KOPT-K1 (cell line): ENCODE results near the gene LSS.
"Not testable (repeated sequence)": the region's sequence is repeated elsewhere in the genome, so short reads cannot be mapped to it uniquely, and the experiment has no call there.

Experiments
- H3K27ac ChIP-seq: fragments of 200-600 bp; sonication (generic); 2 replicates; pipeline ENCODE4 v1.5.1; 2016; ENCODE audit warnings: antibody characterized with exemption, mild to moderate bottlenecking, low read depth, low read length; ENCODE audit not compliant: poor library complexity, severe bottlenecking
- H3K36me3 ChIP-seq: fragments of 200-600 bp; sonication (generic); 2 replicates; pipeline ENCODE4 v1.5.1; 2017; ENCODE audit warnings: antibody characterized with exemption, mild to moderate bottlenecking, low read length, moderate library complexity; ENCODE audit not compliant: insufficient read depth
- H3K9me3 ChIP-seq: fragments of 200-600 bp; sonication (generic); 2 replicates; pipeline ENCODE4 v1.5.1; 2017; ENCODE audit warnings: antibody characterized with exemption, low read length, mild to moderate bottlenecking; ENCODE audit not compliant: insufficient read depth, poor library complexity, severe bottlenecking

The LSS gene

GRCh38 chr21:46229133-46229922 lies 754 bp upstream of the LSS start:
- Histone ChIP-seq H3K36me3 (peaks cover 51% of the 10 kb centered on the region), H3K9me3 (no peaks in the 10 kb centered on the region), H3K27ac (peak overlapping the region; percentile 71)

DNA sequence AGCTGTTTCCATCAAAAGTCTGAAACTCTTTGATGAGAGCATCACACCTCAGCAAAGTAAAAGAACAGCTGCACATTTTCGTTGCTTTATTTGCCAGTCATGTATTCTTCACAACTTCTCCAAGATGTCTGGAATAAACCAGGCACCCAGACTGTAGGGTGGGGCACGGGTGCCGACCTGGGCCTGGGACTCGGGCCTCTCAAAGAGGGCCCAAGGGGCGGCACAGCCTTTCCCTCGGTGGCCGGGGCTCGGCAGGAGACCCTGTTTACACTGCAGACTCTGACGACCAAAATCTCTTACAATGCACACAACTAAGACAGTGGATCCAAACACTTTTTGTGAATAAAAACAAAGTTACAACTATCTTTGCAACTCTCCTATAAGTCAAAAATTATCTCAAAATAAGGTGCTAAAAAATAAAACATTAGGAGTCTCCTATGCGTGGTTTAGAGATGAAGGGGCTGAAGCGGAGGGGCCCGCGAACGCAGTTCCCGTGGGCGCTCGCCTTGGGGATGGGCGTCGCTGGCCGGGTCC lies 696 bp downstream of the LSS start:
- Histone ChIP-seq H3K27ac (peak overlapping the region; percentile 75), H3K36me3 (peaks cover 42% of the 10 kb centered on the region), H3K9me3 (no peaks in the 10 kb centered on the region)

GRCh38 chr21:46226920-46227599 lies 1.5 kb downstream of the LSS start:
- peaks cover 42% of the 10 kb centered on the region for H3K36me3 ChIP-seq
- H3K9me3 ChIP-seq: no peaks in the 10 kb centered on the region
- H3K27ac ChIP-seq: peak overlapping the region; percentile 75

DNA sequence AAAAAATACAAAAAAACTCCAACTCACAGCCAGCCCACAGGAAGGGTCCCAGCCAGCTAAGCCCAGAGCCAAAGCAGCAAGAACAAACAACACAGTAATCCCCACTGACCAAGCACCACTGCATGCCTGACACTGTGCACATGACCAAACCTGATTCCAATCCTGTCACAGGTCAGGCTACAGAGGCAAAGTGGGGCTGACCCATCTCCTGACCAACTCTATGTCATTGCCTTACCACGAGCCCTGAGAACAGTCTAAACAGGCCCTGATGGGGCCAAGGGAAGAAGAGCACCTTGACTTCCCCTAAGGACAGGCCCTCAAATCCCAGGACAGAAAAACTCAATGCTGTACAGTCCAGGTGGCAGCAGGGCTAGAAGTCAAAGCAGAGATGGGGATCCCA lies 2.4 kb downstream of the LSS start:
- no peaks in the 10 kb centered on the region for H3K9me3 ChIP-seq
- H3K27ac ChIP-seq: no peak overlapping the region
- H3K36me3 ChIP-seq: peaks cover 42% of the 10 kb centered on the region

DNA sequence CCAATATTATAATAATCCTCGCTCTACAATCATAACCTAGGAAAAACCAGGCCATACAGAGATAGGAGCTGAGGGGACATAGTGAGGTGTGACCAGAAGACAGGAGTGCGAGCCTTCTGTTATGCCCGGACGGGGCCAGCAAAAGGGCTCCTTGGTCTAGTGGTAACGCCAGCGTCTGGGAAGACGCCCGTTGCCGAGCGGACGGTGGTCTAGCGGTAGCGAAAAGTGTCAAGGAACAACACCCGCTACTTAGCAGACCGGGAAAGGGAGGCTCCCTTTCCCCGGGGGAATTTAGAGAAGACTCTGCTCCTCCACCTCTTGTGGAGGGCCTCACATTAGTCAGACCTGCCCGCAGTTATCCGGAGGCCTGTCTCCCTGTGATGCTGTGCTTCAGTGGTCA lies 4.9 kb downstream of the LSS start:
- not testable (repeated sequence) for H3K27ac ChIP-seq
- peaks cover 57% of the 10 kb centered on the region for H3K36me3 ChIP-seq

DNA sequence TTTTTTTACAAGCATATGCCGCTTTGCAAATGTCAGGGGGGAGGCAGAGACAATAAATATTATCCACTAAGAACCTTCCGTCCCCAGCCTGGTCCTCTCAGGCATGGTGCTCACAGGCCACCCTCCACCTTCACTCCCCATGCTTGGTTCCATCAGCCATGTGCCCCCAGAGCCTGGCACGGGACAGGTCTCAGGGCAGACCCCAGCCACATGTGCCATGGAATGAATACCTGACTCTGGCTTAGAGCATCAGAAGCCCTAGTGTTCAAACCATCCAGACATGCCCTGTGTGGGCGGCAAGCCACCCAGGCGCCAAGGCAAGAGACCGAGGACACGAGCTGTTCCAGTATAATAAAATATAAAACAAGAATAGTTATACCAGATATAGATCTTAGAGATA lies 5.4 kb downstream of the LSS start:
- H3K36me3 ChIP-seq: peaks cover 58% of the 10 kb centered on the region
- no peak overlapping the region for H3K27ac ChIP-seq
- no peaks in the 10 kb centered on the region for H3K9me3 ChIP-seq

More for the DNA sequence above, 4.9 kb downstream of the LSS start:
- H3K9me3 ChIP-seq: not testable (repeated sequence)

GRCh38 chr21:46222436-46223116 lies 6.0 kb downstream of the LSS start:
- Histone ChIP-seq H3K27ac (no peak overlapping the region), H3K9me3 (no peaks in the 10 kb centered on the region), H3K36me3 (peaks cover 58% of the 10 kb centered on the region)

DNA sequence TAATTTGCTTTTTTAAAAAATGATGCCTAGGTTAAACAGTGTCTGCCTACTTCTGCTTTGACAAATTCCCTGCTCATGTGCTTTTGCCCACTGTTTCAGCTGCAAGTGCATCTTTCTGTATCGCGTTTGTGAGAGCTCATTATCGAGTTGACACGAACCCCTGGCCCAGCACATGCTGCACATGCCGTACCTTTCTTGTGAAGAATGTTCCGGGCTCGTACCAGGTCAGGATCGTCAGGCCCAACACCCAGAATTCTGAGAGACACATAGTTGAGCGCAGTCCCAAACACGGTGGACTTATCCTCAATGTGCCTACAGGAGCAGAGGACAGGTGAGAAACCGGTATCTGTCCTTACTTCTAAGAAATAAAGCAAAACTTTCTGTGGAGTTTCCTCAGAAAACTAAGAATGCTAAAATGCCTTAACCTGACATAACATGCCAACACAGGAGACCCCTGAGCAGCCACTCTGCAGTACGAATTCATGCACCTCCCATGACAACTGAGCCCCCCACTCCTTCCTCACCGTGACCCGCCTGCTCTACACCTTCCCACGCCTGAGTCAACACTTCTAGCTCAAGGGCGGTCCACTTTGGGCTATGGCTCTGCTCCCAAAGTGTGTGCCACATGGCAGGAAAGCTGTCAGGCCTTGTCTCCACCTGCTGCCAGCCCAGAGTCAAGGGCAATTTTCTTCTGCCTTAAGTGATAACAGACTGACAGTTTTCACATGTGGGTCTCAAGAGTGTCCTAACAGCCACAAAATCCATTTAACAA lies 6.7 kb downstream of the LSS start:
- Histone ChIP-seq H3K36me3 (peaks cover 59% of the 10 kb centered on the region), H3K27ac (no peak overlapping the region), H3K9me3 (no peaks in the 10 kb centered on the region)

DNA sequence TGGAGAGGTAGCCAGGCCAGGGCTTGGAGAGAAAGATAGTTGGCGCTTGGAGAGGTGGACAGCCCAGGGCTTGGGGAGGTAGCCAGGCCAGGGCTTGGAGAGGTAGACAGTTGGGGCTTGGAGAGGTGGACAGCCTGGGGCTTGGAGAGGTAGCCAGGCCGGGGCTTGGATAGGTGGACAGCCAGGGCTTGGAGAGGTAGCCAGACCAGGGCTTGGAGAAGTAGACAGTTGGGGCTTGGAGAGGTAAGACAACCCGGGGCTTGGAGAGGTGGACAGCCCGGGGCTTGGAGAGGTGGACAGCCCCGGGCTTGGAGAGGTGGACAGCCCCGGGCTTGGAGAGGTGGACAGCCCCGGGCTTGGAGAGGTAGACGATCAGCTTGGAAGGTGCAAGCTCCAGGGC lies 7.7 kb downstream of the LSS start:
- Histone ChIP-seq H3K36me3 (peaks cover 61% of the 10 kb centered on the region), H3K27ac (no peak overlapping the region)

GRCh38 chr21:46220275-46220810 lies 8.2 kb downstream of the LSS start:
- Histone ChIP-seq H3K9me3 (no peaks in the 10 kb centered on the region), H3K36me3 (peaks cover 64% of the 10 kb centered on the region), H3K27ac (no peak overlapping the region)

More for the DNA sequence above, 7.7 kb downstream of the LSS start:
- no peaks in the 10 kb centered on the region for H3K9me3 ChIP-seq

DNA sequence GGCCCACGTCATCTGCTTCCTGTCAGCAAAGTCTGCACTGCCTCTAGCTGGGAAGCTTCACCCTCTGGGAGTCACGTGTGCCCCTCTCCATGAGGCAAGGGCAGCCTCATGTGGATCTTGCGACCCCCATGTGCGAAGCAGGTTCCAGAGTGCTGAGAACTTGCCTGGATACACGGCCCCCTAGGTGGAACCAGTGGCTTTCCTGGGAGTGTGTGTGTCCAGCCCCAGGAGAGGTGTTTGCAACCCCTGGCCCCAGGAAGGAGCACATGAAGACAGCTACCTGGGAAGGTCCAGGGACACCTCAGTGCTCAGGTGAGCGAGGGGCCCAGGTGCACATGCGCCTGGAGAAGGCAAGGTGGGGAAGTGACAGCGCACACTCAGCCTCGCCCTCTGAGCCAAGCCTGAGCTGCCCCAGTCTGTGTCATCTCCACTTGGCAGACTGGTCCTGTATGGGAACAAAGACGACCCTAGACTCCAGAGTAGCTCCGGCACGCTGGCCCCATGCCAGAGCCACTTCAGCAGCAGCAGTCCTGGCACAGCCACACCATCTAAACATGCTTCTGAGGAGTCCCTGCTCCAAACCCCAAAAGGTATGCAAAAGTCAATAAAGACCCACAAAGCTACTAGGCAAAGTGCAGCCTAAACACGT lies 8.9 kb downstream of the LSS start:
- H3K36me3 ChIP-seq: peaks cover 65% of the 10 kb centered on the region
- H3K27ac ChIP-seq: no peak overlapping the region
- no peaks in the 10 kb centered on the region for H3K9me3 ChIP-seq

GRCh38 chr21:46218906-46219590 lies 9.5 kb downstream of the LSS start:
- H3K36me3 ChIP-seq: peaks cover 71% of the 10 kb centered on the region
- H3K9me3 ChIP-seq: no peaks in the 10 kb centered on the region
- H3K27ac ChIP-seq: no peak overlapping the region

DNA sequence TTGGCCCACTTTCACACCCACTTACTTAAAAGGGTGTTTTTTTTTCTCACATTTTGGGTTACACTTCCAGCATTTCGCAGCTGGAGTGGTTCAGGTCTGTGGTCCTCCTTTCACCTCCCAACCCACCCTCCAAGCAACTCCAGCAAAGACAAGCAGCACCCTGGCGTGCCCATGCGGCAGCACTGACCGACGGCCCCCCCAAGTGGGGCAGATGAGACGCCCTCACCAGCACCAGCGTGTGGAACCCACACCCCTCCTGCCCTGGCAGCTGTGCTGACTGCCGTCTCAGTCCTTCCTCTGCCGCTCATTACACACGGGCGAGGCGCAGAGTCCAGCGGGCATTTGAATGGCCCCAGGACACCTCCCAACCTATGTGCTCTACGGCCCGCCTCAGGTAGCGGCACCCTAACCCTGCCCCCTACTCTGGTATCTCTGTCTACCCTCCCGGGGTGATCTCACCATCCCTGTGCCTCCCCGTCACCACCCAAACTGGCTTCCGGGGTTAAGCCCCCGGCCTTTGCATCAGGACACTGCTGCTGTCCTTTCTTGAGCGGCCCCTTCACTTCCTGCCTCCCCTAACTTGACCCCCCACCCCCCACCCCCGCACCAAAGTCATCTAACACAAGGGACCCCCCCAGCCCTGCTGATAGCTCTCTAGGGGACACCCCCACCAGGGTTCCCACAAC lies 10.9 kb downstream of the LSS start:
- Histone ChIP-seq H3K36me3 (peaks cover 79% of the 10 kb centered on the region), H3K9me3 (no peaks in the 10 kb centered on the region)

More for the DNA sequence above, 10.9 kb downstream of the LSS start:
- H3K27ac ChIP-seq: no peak overlapping the region
